Stimulated activated CD8-positive, alpha-beta memory T cell treated with anti-CD3 and anti-CD28 coated beads, Interleukin-2, amount 100 ng/mL, for 48 hours (primary cell): Measurements from ENCODE around the gene KCNK4.
"Not testable (repeated sequence)": the region's sequence is repeated elsewhere in the genome, so short reads cannot be mapped to it uniquely, and the experiment has no call there.

ENCODE experiments used
- DNase-seq, 2 donors: peaks; one replicate each; pipeline ENCODE4 v3.0.0-alpha.2; 2020; ENCODE audit warnings: low read depth in 2 of 2

The KCNK4 gene

DNA sequence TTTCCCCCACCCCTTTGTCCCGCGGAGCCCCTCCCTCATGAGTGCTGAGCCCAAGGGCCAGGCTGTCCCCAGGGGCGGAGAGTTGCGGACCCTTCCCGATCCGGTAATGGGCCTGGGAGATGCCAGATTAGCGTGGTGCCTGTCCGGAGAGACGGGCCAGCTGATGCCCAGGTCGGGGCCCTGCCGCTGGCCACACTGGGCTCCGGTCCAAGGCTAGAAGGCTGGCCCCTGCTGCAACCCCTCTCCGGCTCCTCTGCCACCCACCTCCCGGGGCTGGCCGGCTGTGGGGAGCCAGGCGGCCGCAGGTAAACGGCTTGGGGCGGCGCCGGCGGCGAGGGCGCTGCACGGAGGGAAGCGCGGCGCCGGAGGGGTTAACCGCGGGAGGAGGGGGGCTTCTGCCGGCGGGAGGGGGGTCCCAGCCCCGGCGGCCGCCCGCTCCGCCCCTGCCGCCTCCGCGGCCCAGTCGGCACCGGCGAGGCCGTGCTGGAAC, at the start of gene KCNK4:
Gene KCNK4, plus strand, starts transcription at position 41 of the 490 bp plus-strand sequence. CDS start 1,717 bp downstream, outside the sequence.
- DNase-seq, result no peak

DNA sequence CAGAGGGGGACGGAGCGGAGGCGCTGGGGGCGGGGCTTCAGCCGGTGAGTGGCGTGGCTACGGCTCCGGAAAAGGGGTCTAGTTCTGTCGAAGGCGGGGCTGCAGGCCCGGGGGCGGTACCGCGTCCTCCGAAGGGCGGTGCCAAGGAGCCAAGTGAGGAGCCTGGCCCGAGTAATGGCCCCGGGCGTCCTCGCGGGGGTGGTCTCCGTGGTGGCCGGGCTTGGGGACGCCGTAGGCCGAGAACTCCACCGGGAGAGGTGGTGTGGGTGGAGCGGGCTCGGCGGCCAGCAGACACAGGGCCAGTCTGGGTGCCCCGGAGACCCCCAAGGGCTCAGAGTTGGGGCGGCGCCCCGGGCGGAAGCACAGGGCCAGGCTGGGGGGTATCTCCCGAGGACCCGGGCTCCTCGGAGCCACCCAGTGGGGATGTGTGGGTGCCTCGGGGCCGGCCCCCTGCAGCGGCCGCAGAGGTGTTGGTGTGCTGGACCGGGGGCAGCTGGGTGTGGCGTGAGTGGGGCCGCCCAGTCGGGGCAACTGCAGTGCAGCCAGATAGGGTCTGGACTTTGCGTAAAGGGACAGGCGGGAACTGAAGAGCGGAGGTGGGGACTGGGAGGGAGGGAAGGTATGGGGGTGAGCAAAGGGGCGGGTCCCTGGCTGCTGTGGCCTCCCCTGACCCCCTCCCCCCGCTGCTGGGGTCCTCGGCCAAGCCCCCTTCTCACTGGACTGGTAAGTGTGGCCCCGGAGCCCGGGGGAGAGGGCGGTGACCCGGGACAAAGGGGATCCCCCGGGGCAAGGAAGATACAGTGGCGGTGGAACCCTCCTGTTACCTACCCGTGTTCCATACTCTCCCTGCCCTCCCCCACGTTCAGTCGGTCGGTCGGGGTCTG, 49.4 kb upstream of the KCNK4 start:
- DNase-seq, result peak in 1 of 2 donors; percentile 99

DNA sequence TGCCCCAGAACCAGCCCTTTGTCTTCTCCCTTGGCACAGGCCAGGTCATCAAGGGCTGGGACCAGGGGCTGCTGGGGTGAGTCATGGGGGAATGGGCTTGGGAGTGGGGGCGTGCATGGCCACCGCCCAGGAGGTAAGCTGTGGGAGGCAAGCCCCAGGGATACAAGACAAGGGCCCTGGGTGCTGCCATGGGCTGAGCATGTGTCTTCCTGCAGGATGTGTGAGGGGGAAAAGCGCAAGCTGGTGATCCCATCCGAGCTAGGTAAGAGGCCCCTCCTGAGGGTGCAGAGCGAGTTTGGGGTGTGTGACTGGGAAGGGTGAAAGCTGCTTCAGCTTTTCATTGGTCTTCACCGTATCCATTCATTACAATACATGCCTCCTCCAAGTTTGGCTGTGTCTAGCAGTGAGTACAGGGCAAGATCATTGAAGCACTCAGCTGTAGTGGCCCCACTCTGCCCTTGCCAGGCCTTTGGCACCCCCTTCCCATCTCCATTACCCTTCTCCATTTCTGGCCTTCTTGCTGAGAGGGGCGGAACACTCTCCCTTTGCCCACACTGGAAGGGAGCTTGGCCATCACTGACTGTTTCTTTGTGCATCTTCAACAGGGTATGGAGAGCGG, 47.8 kb upstream of the KCNK4 start:
- no peak for DNase-seq

DNA sequence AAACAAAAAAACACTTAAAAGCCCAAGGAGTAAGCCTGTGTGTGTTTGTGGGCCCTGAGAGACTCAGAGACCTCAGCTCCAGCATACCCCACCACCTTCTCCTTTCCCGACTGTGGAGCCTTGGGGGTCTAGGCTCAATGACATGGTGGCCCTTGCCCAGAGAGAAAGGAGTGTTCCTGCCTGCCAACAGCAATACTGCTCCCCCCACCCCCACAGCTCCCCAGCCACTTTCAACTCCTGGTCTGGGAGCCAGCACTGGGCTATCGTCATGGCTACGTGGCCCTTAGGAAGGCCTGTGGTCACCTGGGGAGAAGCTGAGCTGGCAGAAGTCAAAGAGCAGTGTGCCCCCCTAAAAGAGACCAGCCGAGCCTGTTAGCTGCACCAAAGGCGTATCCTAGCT, 47.0 kb upstream of the KCNK4 start:
- DNase-seq, result no peak

DNA sequence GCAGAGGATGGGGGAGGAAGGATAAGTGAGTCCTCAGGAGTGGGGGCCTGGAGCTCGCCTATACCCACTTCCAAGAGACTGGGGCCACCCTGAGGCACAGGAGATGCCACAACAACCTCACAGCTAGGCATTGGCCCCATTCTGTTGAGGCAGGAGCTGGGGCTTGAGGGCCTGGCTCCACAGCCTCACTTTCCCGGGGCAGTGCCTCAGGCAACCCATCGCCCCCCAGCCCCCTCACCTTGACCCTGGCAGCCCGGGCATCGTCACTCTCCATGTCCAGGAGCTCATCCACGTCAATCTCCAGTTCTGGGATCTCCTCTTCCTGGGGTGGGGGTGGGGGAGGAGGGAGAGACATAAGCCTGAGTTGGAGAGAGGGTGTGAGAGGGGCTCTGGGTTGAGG, 46.1 kb upstream of the KCNK4 start:
- DNase-seq, result no peak

DNA sequence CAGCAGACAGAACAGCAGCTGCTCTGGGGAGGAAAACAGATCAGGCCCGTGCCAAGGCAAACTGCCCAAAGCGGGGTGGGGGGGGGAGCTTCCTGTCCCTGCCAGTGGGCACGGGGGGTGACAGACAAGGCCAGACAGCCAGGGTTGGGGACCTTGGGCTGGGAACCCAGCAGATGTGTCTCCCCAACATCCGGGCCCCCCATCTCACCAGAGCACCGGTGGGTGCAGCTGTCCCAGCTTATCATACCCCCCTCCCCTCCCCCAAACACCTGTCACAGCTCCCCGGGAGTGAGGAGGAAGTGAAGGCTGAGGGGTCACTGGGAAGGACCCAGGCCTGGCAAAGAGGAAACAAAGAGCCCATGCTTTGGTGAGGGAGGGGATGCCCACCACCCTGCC, 45.7 kb upstream of the KCNK4 start:
- DNase-seq, result no peak

DNA sequence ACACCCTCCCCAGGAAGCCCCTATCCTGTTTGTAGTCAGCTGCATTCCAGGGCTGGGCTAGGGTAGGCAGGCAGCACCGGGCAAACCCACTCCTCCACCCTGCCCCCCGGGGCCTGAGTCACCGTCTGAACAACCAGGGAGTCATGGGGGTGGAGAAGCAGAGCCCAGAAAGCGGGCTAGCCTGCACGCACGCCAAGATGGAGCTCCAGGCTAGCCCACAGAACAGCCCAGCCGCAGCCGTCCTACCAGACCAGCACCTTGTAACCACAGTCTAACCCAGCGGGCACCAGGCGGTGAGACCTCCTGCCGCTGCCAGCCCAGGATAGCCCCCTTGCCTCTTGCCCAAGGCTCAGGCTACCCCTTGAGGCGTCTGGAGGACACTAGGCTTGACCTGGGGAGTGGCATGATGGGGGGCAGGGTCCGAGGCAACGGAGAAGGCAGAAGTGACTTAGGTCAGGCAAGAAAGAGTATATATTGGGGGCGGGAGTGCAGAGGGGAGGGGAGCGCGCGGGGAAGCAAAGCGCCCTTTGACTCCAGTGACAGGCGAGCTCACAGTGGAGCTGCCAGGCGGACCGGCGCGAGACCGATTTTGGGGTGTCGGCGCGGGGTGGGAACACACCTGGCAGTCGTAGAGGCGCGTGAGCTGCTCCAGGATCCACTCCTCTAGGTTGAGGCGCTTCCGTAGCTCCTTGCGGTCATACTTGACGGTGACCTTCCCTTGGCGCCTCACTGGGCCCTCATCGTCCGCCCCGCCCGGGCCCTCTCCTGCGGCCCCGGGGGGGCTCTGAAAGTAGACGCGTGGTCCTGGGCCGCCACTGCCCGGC, 45.1 kb upstream of the KCNK4 start:
- DNase-seq, result peak; percentile 63 to 72

DNA sequence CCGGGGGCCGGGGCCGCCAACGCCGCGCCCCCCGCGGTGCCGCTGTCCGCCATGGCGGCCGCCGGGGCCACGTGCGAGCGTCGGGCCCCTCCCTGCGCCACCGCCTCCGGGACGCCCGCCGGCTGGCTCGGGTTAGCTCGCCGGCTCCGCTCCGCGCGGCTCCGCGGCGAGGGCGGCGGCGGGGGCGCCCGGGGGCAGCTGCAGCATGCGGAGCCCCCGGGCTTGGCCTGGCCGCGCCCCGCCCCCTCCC, 44.6 kb upstream of the KCNK4 start:
- not testable (repeated sequence) for DNase-seq

DNA sequence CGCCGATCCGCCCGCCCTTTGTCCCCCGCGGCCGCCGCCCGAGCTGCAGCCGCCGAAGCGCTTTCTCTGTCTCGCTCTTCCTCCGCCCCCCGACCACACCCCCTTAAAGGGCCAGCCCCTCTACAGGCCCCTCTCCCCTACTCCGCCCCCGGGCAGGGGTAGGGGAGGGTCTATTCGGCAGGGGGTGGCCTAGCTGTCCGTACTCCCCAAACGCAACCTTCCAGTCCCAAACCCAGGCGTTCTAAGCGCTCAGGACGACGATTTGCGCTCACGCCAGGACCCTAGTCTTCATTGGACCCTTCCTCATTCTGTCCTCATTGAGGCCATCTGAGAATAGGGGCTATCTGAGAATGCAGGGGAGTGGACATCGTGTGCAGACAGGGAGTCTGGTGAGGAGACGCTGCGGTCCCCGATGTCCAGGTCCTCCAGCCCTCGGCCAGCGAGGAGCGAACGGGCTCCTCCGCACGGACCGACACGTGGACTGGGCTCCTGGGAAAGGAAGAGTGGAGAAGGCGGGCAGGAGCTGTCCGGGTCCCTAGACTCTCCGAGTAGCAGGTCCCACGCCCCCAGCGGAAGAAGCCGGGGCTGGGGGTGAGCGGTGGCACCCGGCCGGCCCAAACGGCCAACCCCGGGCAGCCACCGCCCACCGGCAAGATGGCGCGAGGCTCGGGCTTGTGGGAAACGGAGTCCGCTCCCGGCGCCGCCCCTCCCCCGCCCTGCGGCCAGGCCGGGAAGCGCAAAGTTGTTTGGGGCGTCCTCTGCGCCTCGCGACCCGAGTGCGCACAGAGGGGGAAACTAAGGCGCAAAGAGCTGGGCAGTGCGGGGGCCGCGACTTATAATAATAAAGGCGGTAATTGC, 44.0 kb upstream of the KCNK4 start, which contains the start of gene PPP1R14B:
Gene PPP1R14B, minus strand, starts transcription at position 73 of the 858 bp plus-strand sequence. CDS start 270 bp downstream, outside the sequence.
- DNase-seq, result peak; percentile 77 to 78

DNA sequence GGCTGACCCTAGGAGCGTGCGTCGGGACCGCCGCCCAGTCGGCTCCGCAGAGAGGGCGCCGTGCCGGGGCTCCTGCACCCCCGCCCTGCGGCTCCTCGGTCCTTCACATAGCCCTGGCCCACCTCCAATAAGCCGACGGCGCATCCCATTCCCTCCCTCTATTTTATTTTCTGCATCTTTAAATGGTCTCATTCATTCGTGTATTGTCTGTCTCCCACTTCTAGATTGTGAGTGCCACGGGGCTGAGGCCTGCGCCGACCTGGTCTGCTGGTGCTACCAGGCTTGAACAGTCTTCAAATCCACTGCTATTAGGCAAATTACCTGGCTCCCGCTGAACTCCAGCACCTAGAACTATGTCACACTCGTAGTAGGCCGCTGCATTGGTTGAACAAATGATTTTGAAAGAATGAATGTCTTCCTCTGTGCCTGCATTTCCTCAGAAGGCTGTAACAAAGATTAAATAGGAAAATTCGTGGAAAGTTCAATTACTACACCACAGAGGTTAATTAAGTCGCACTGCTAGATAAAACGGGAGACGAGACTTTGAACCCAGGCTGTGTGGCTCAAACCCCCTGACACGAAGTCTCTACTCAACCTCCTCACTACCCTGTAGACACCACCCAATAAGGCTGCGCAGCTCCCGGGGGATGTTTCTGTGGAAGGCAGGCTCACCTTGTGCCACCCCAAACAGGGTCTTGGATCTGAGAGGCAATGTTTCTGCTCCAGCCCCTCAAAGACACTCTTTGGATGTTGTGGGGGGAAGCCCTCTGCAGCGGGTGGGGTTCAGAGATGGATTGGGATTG, 43.2 kb upstream of the KCNK4 start:
- no peak for DNase-seq

DNA sequence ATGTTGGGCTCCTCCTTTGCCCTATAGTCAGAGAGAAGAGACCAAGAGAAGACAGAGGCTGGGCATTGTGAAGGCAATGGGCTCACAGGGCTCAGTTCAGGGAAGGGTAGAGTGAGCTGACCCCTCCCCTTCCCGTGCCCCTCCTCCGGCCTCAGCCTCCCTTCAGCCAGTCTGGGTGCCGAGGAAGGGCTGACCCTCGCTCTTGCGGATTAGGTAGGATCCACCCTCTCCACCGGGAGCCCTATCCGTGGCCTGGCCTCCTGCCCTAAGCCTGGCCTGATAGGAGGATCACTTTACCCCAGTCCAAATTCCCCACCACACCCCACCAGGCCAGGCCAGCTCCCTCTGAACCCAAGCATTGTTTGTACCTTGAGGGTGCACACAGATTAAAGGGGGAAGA, 42.5 kb upstream of the KCNK4 start:
- no peak for DNase-seq

DNA sequence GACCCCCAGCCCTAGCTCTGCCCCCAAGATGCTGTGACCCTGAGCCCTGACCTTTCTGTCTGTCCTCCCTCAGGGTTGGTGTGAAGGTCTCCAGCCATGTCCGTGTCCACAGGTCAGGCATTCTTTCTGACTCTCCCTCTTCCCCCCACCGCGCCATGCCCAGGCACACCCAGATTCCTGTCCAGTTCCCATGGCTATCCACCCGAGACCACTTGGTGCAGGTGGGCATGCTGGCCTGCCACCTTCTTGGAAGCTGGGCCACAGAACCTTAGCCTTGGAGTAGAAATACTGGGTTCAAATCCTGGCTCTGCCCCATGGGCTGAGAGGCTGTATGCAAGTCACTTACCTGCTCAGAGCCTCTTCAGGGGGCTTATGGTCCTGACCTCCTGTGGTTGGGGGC, 42.1 kb upstream of the KCNK4 start:
- DNase-seq, result no peak

DNA sequence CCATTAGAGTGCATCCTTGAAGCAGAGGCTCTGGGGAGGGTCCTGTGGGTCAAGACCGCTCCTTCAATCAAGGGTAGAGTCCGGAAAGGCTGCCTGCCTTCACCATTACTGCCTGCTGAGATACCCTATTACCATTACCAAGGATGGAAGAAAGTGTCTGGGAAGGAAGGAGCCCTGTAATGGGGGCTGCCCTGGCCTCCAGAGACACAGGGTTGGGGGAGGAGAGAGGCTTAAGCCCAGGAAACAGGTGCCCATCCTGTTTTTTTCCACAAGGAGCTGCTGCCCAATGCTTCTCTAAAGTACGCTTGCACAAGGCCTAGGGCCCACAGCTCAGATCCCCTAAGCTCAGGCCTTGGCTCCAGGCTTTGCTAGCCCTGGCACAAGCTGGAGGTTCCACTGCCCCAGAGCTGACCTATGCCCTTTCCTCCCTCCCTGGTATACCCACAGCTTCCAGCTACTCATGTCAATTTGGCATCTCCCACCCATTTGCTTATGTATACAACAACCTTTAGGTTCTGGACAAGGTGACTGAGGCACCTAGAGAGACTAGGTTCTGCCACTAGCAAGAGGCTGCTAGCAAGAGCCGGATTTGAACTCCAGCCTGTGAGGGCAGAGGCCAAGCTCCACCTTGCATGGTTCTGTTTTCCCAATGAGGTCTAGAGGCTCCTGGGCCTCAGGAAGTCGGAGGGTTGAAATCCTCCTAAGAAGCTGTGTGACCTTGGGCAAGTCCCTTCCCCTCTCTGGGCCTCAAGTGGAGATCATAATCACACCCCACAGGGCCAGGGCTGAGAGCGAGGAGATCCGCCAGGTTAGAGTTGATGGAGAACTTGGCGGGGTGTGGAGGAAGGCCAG, 41.3 kb upstream of the KCNK4 start:
- DNase-seq, result no peak

DNA sequence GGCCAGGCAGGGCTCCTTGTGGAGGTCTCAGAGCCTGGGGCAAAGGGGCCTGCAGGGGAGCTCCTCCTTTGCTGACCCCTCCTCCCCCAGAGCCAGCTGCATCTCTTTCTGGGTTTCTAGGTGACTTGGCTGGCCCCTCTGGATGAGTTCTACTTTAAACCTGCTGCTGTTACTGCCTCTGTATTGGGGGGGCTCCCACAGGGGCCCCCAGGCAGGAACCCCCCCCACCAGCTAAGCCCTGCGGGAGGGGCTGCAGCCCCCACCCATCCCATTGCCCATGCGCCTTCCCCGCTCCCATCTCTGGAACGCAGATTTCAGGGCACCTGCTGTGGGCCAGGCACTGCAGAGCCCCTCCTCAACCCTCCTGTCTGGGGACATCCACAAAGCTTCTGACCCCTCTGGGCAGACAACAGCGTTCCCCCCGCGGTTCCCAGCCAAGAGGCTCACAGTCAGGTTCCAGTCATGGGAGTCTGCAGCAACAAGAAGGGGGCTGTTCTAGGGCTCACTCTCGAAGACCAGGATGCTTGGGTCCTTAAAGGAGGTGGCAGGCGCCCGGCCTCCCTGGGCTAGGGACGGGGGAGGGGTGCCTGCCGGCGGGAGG, 40.6 kb upstream of the KCNK4 start:
- no peak for DNase-seq

DNA sequence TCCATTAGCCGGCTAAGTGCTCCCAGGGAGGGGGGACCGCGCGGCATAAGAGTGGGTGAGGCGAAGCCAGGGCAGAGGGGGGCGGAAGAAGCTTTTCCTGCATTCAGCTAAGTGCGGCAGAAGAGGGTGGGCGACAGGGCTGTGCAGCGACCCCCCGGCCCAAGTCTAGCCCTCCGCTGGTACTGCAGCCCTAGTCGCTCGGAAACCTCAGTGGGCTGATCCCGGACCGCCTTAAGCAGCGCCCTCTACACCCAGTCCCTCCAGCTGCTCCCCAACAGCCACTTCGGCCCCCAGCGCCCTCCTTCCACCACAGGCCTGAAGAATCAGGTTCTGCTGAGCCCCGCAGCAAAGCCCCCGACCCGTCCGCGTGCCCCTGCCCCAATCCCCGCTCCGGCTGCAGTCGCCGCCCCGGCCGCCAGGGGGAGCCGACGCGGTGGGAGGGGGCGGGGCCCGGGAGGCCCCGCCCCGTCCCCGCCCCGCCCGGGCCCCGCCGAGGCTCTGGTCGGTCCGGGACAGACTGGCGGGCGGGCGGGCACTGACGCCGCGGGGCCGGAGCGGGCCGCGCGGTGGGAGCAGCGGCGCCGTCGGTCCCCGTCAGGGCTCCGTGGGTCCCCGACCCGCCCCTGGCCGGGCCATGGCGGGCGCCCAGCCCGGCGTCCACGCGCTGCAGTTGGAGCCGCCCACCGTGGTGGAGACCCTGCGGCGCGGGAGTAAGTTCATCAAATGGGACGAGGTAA, 39.9 kb upstream of the KCNK4 start, which contains the start of gene PLCB3:
Gene PLCB3, plus strand, starts transcription at position 515 of the 737 bp plus-strand sequence. Its CDS starts 120 bp downstream, at position 635.
- DNase-seq, result peak in 1 of 2 donors; percentile 59

DNA sequence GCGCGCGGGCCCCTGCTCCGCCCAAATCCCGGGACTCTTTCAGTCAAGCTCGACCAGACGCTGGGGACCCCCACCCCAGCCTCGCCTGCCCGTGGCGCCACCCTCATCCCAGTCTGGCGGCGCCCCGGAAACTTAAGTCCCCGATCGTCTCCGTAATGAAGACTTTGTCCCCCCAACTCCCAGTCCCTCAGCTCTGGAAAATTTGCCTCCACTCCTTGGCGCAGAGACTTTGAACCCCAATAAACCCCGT, 39.4 kb upstream of the KCNK4 start:
- no peak for DNase-seq

DNA sequence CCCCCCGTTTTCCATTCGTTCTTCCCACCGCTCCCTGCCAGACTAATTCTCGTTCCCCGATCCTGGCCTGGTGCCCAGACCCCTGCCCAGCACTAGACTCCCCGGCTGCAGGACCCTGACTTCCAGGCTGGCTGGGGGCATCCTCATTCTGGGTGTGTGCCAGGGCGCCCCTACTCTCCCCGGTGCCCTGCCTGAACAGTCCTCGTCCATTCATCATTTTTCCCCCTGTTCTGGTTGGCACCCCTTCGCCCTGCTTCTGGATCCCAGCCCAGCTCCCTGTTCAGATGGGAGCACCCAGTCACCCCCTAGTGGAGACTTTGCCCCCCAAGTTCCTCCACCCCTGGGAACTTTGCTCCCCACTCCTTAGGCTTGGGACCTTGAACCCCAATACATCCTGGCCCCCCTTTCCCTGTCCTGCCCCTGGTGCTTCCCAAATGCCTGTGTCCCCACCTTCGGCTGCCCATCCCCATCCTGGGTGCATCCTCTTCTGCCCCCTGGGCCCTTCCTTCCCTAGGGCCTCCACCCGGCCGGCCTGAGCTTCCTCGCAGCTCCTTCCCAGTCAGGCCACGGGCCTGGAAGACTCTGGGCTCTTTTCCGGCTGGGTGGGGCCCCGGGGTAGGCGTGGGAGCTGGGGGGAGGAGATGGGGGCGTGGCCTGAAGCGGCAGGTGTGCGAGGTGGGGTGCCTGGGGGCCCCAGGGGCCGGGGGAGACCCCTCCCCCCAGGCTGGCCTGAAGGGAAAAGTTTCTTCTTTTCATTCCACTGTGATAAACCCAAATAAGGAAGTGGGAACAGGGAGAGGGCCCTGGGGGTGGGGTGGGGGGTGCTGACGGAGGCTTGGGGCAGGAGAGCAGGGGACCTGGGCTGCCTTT, 38.9 kb upstream of the KCNK4 start:
- DNase-seq, result no peak

DNA sequence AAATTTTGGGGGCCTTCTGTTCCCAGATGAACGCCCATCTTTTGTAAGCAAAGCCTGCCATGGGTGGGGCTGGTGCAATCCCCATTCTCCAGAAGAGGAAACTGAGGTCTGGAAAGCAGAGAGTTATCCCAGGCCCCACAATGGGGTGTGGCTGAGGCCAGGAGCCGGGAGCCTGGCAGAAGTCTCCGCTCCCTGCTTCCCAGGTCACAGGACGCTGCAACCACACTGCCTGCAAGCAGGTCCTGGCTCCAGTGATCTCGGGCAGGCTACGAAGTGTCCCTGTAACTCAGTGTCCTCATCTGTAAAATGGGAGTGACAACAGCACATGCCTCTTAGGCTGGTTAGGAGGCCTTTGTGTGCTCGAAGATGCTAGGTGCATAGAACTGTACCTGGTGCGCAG, 38.1 kb upstream of the KCNK4 start:
- DNase-seq, result no peak
